AG09309 (cell line): ENCODE results near the gene ZNF735.
"Not testable (repeated sequence)": the region's sequence is repeated elsewhere in the genome, so short reads cannot be mapped to it uniquely, and the experiment has no call there.

ENCODE experiments used
- DNase-seq: peaks from one replicate; pipeline ENCODE4 v3.0.0-alpha.2; 2010; ENCODE audit warnings: low read depth
- H3K4me3 ChIP-seq: 2 replicates; pipeline ENCODE4 v1.5.1; 2011; ENCODE audit warnings: mild to moderate bottlenecking, low read depth, low read length, moderate library complexity; ENCODE audit not compliant: control insufficient read depth
- TF ChIP-seq, protein P1 (sequence below): IDR thresholded peaks from 2 replicates; pipeline ENCODE4 v1.5.1; 2011; ENCODE audit warnings: mild to moderate bottlenecking, low read depth, low read length, inconsistent platforms; ENCODE audit not compliant: insufficient read depth, control insufficient read depth; ENCODE audit errors: missing control alignments

Gene ZNF735

DNA sequence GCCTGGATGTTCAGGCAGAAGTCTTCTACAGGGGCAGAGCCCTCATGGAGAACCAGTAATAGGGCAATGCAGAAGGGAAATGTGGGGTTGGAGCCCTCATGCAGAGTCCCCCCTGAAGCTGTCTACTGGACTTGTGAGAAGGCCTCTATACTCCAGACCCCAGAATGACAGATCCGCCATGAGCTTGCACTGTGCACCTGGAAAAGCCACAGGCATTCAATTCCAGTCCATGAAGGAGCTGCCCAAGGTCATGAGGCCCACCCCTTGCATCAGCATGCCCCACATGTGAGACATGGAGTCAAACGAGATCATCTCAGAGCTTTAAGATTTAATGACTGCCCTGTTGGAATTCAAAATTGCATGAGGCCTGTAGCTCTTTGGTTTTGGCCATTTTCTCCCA is 16.4 kb downstream of the ZNF735 start:
- no peak overlapping the region for H3K4me3 ChIP-seq
- DNase-seq, result no peak
- TF ChIP-seq, protein P1, sequence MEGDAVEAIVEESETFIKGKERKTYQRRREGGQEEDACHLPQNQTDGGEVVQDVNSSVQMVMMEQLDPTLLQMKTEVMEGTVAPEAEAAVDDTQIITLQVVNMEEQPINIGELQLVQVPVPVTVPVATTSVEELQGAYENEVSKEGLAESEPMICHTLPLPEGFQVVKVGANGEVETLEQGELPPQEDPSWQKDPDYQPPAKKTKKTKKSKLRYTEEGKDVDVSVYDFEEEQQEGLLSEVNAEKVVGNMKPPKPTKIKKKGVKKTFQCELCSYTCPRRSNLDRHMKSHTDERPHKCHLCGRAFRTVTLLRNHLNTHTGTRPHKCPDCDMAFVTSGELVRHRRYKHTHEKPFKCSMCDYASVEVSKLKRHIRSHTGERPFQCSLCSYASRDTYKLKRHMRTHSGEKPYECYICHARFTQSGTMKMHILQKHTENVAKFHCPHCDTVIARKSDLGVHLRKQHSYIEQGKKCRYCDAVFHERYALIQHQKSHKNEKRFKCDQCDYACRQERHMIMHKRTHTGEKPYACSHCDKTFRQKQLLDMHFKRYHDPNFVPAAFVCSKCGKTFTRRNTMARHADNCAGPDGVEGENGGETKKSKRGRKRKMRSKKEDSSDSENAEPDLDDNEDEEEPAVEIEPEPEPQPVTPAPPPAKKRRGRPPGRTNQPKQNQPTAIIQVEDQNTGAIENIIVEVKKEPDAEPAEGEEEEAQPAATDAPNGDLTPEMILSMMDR, result no peak

DNA sequence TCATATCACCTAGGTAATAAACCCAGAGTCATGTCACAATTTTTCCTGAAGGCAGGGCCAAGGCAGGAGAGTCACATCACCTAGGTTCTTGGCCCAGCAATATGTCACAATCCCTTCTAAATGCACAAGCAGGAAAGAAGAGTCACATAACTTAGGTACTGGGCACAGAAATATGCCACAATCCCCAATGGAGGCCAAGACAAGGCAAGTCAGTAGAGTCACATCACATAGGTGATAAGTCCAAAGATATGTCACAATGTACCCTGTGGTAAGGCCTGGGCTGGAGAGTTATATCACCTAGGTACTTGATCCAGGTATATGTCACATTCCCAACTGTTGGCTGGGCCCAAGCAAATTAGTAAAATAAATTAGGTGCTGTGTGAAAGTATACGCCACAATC is 21.2 kb downstream of the ZNF735 start, which contains the start of gene ZNF679:
Gene ZNF679, plus strand, starts transcription at position 301 of the 400 bp plus-strand sequence. CDS start 20,644 bp downstream, outside the sequence.
- H3K4me3 ChIP-seq, DNase-seq: not testable (repeated sequence)

DNA sequence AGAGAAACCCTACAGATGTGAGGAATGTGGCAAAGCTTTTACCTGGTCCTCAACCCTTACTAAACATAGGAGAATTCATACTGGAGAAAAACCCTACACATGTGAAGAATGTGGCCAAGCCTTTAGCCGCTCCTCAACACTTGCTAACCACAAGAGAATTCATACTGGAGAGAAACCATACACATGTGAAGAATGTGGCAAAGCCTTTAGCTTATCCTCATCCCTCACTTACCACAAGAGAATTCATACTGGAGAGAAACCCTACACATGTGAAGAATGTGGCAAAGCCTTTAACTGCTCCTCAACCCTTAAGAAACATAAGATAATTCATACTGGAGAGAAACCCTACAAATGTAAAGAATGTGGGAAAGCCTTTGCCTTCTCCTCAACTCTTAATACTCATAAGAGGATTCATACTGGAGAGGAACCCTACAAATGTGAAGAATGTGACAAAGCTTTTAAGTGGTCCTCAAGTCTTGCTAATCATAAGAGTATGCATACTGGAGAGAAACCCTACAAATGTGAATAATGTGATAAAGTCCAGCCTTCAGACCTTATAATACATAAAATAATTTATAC is 59.4 kb downstream of the ZNF735 start:
- no peak overlapping the region for H3K4me3 ChIP-seq
- TF ChIP-seq, protein P1, result no peak
- DNase-seq, result no peak
